SK-N-SH treated with all-trans-retinoic acid at 6 μM for 48 hours (cell line): Measurements from ENCODE around the gene SURF2.

Experiments
- ATAC-seq: fragments of 200-7000 bp; cut with Tn5 transposase; 3 replicates; pipeline ENCODE4 v1.9.1; 2020; ENCODE audit warnings: mild to moderate bottlenecking, moderate library complexity
- ARNTL ChIP-seq: fragments of 450-650 bp; formaldehyde crosslinking; IDR thresholded peaks from 2 replicates; pipeline ENCODE4 v1.5.0; 2020; ENCODE audit warnings: low read depth, mild to moderate bottlenecking, moderate library complexity, borderline replicate concordance
- BACH2 ChIP-seq: fragments of 250-450 bp; sonication (Bioruptor Pico); IDR thresholded peaks from 2 replicates; pipeline ENCODE4 v1.9.0; 2021; ENCODE audit warnings: mild to moderate bottlenecking, borderline replicate concordance
- CREB5 ChIP-seq: fragments of 250-450 bp; sonication (Bioruptor Pico); IDR thresholded peaks from 2 replicates; pipeline ENCODE4 v1.5.1; 2020; ENCODE audit warnings: low read depth, mild to moderate bottlenecking, moderate library complexity
- CSDC2 ChIP-seq: fragments of 250-450 bp; sonication (Bioruptor Pico); IDR thresholded peaks from 2 replicates; pipeline ENCODE4 v1.5.0; 2020; ENCODE audit warnings: mild to moderate bottlenecking, moderate library complexity
- ESRRG ChIP-seq: fragments of 250-450 bp; sonication (Bioruptor Pico); IDR thresholded peaks from 2 replicates; pipeline ENCODE4 v1.6.1; 2021; ENCODE audit warnings: mild to moderate bottlenecking
- GLIS3 ChIP-seq: fragments of 250-450 bp; sonication (Bioruptor Pico); IDR thresholded peaks from 2 replicates; pipeline ENCODE4 v1.5.0; 2020; ENCODE audit warnings: mild to moderate bottlenecking, moderate library complexity
- ISL1 ChIP-seq: fragments of 250-450 bp; sonication (Bioruptor Pico); IDR thresholded peaks from 2 replicates; pipeline ENCODE4 v2.1.2; 2022; ENCODE audit warnings: mild to moderate bottlenecking, moderate library complexity
- OSR1 ChIP-seq: fragments of 250-450 bp; sonication (Bioruptor Pico); IDR thresholded peaks from 2 replicates; pipeline ENCODE4 v1.8.0; 2022; ENCODE audit warnings: moderate library complexity, mild to moderate bottlenecking, inconsistent platforms
- PATZ1 ChIP-seq: fragments of 250-450 bp; sonication (Bioruptor Pico); IDR thresholded peaks from 2 replicates; pipeline ENCODE4 v1.8.0; 2020; ENCODE audit warnings: mild to moderate bottlenecking, moderate library complexity, borderline replicate concordance
- POU6F1 ChIP-seq: fragments of 250-450 bp; sonication (Bioruptor Pico); IDR thresholded peaks from 2 replicates; pipeline ENCODE4 v1.8.0; 2021; ENCODE audit warnings: low read depth, mild to moderate bottlenecking, moderate library complexity, borderline replicate concordance
- PPARA ChIP-seq: fragments of 250-450 bp; sonication (Bioruptor Pico); IDR thresholded peaks from 2 replicates; pipeline ENCODE4 v1.5.0; 2020; ENCODE audit warnings: mild to moderate bottlenecking, borderline replicate concordance
- RARB ChIP-seq: fragments of 250-450 bp; sonication (Bioruptor Pico); IDR thresholded peaks from 2 replicates; pipeline ENCODE4 v1.8.0; 2021; ENCODE audit warnings: mild to moderate bottlenecking, moderate library complexity
- SNAI2 ChIP-seq: fragments of 250-450 bp; sonication (Bioruptor Pico); IDR thresholded peaks from 2 replicates; pipeline ENCODE4 v1.5.0; 2020; ENCODE audit warnings: mild to moderate bottlenecking, moderate library complexity
- TCF4 ChIP-seq: fragments of 250-450 bp; sonication (Bioruptor Pico); IDR thresholded peaks from 2 replicates; pipeline ENCODE4 v1.8.0; 2021; ENCODE audit warnings: mild to moderate bottlenecking, moderate library complexity, borderline replicate concordance
- TOX ChIP-seq: fragments of 250-450 bp; sonication (Bioruptor Pico); IDR thresholded peaks from 2 replicates; pipeline ENCODE4 v1.8.0; 2021; ENCODE audit warnings: mild to moderate bottlenecking, moderate library complexity, borderline replicate concordance
- TSHZ2 ChIP-seq: fragments of 250-450 bp; sonication (Bioruptor Pico); IDR thresholded peaks from 2 replicates; pipeline ENCODE4 v1.5.0; 2020; ENCODE audit warnings: mild to moderate bottlenecking, moderate library complexity
- ZFP3 ChIP-seq: fragments of 250-450 bp; sonication (Bioruptor Pico); IDR thresholded peaks from 2 replicates; pipeline ENCODE4 v1.5.0; 2020; ENCODE audit warnings: mild to moderate bottlenecking, moderate library complexity
- ZNF565 ChIP-seq: fragments of 450-650 bp; formaldehyde crosslinking; conservative IDR thresholded peaks from 2 replicates; pipeline ENCODE4 v1.5.0; 2020; ENCODE audit warnings: low read depth, mild to moderate bottlenecking, moderate library complexity
- ZNF70 ChIP-seq: fragments of 450-650 bp; formaldehyde crosslinking; IDR thresholded peaks from 2 replicates; pipeline ENCODE4 v1.5.0; 2020; ENCODE audit warnings: mild to moderate bottlenecking, moderate library complexity
- ZNF8 ChIP-seq: fragments of 450-650 bp; formaldehyde crosslinking; IDR thresholded peaks from 2 replicates; pipeline ENCODE4 v1.5.0; 2020; ENCODE audit warnings: mild to moderate bottlenecking, moderate library complexity

Gene SURF2

GRCh38 chr9:133370685-133371084, 14.3 kb downstream of the SURF2 start (continued):
- TF ChIP-seq TSHZ2 (CRISPR knock-in tag) (no peak), TOX (CRISPR knock-in tag) (no peak), RARB (CRISPR knock-in tag) (no peak), ARNTL (CRISPR knock-in tag) (no peak)

- no peak for TF ChIP-seq ZNF70 (CRISPR knock-in tag)
- TF ChIP-seq ISL1 (CRISPR knock-in tag) = no peak
- TF ChIP-seq PPARA = no peak
- TF ChIP-seq CREB5 = no peak
- TF ChIP-seq TSHZ2 (CRISPR knock-in tag) = no peak
- no peak for TF ChIP-seq ESRRG (CRISPR knock-in tag)
- no peak for TF ChIP-seq OSR1 (CRISPR knock-in tag)
- no peak for TF ChIP-seq RARB (CRISPR knock-in tag)
- TF ChIP-seq CSDC2 = no peak
- no peak for TF ChIP-seq POU6F1 (CRISPR knock-in tag)
- no peak for TF ChIP-seq PATZ1 (CRISPR knock-in tag)
- TF ChIP-seq ZNF565 (CRISPR knock-in tag) = no peak
- no peak for TF ChIP-seq GLIS3 (CRISPR knock-in tag)
- no peak for TF ChIP-seq BACH2
- no peak for TF ChIP-seq ZNF8 (CRISPR knock-in tag)
- no peak for TF ChIP-seq ZFP3
- TF ChIP-seq ARNTL (CRISPR knock-in tag) = no peak
- TF ChIP-seq TCF4 (CRISPR knock-in tag) = no peak
- TF ChIP-seq TOX (CRISPR knock-in tag) = no peak
- no peak for ATAC-seq
Observed at GRCh38 chr9:133371261-133371711, 14.9 kb downstream of the SURF2 start.

GRCh38 chr9:133372144-133372543, 15.8 kb downstream of the SURF2 start:
- TF ChIP-seq POU6F1 (CRISPR knock-in tag) (no peak), RARB (CRISPR knock-in tag) (no peak), TCF4 (CRISPR knock-in tag) (no peak), CREB5 (no peak), ESRRG (CRISPR knock-in tag) (no peak), SNAI2 (no peak)
- ATAC-seq = no peak
